Testis (tissue), 2 donors: ENCODE results near the gene PRCC.

Source experiments
- CTCF ChIP-seq, 3 experiments: fragments of 450-650 bp in 2 of 3; fragments of 200-600 bp in 1 of 3; sonication (generic) in 1 of 3; IDR thresholded peaks; one replicate each; pipeline ENCODE4 v1.5.1; 2016 to 2019; ENCODE audit warnings: antibody characterized with exemption in 3 of 3, mild to moderate bottlenecking in 2 of 3, moderate library complexity in 1 of 3
- POLR2A ChIP-seq: fragments of 450-650 bp; IDR thresholded peaks from one replicate; pipeline ENCODE4 v1.6.1; 2017; ENCODE audit warnings: antibody characterized with exemption, mild to moderate bottlenecking, moderate library complexity

GRCh38 chr1:156772728-156773497 lies 5.6 kb downstream of the PRCC start:
- TF ChIP-seq CTCF (IDR thresholded peaks at IDR 0.05) (no peak), POLR2A (no peak)
